HCT116 (cell line): ENCODE measurements around the gene NECTIN4. TPM values are rescaled to one million over a fixed set of nuclear protein-coding genes. Genes with fewer than 3 reads are reported as not detected.

Experiments used
- ATAC-seq: fragments of 200-7000 bp; cut with Tn5 transposase; 2 replicates; pipeline ENCODE4 v1.9.1; 2020; ENCODE audit warnings: mild to moderate bottlenecking, moderate library complexity
- BruUV-seq: library from RNA; stranded (reverse); fragments of 400-500 nt; replicated peaks from 2 replicates; lab custom pipeline; 2021; lab: Mats Ljungman, UMichigan
- CTCF ChIA-PET: fragments of 300-600 bp; sonication (Branson Sonifier 250); formaldehyde crosslinking; loops from one replicate; lab custom pipeline; 2021; ENCODE audit warnings: antibody characterized with exemption; lab: Charles Lee
- POLR2A ChIA-PET: fragments of 300-600, 350-600 bp; sonication (Branson Sonifier 250); formaldehyde crosslinking; loops from one replicate; lab custom pipeline; 2021; ENCODE audit warnings: antibody characterized with exemption; lab: Charles Lee
- RAD21 ChIA-PET, 2 experiments: fragments of 300-600 bp; sonication (Branson Sonifier 250); formaldehyde crosslinking; loops; one replicate each; lab custom pipeline; 2023; ENCODE audit warnings: low total read pairs in 2 of 2; ENCODE audit not compliant: uncharacterized antibody in 2 of 2, unreplicated experiment in 2 of 2, low non-redundant PET in 1 of 2; lab: Charles Lee
- DNase-seq: peaks from one replicate; pipeline ENCODE4 v3.0.0-alpha.2; 2010; ENCODE audit warnings: low read depth, low spot score
- H2AFZ ChIP-seq: fragments of 200-600 bp; shearing (Covaris generic), sonication (generic); 2 replicates; pipeline ENCODE4 v1.6.1; 2017; ENCODE audit warnings: low read depth, mixed run types, mixed read lengths, antibody characterized with exemption, low read length; ENCODE audit not compliant: poor library complexity, severe bottlenecking
- H3K27ac ChIP-seq: 2 replicates; pipeline ENCODE4 v1.5.1; 2012; ENCODE audit warnings: low read depth, low read length
- H3K27me3 ChIP-seq: fragments of 200-600 bp; sonication (generic); 2 replicates; pipeline ENCODE4 v1.6.1; 2016; ENCODE audit warnings: mixed run types, low read length, mixed read lengths; ENCODE audit not compliant: insufficient read depth
- H3K36me3 ChIP-seq, 2 experiments: fragments of 200-500 bp in 1 of 2; fragments of 200-600 bp in 1 of 2; sonication (Bioruptor generic) in 1 of 2; sonication (generic) in 1 of 2; 2 replicates each; pipeline versions ENCODE4 v1.5.1 to v1.6.1; 2014 to 2016; ENCODE audit warnings: low read length in 2 of 2, inconsistent platforms in 1 of 2, mixed read lengths in 1 of 2, mixed run types in 1 of 2; ENCODE audit not compliant: insufficient read depth in 2 of 2, control insufficient read depth in 1 of 2
- H3K4me1 ChIP-seq, 2 experiments: fragments of 200-600 bp in 1 of 2; sonication (generic) in 1 of 2; 2 replicates each; pipeline versions ENCODE4 v1.5.1 to v1.6.1; 2012 to 2017; ENCODE audit warnings: low read length in 2 of 2, inconsistent platforms in 1 of 2, mild to moderate bottlenecking in 1 of 2, mixed read lengths in 1 of 2, mixed run types in 1 of 2, moderate library complexity in 1 of 2; ENCODE audit not compliant: insufficient read depth in 2 of 2, control insufficient read depth in 1 of 2
- H3K4me2 ChIP-seq: fragments of 200-600 bp; sonication (generic); 2 replicates; pipeline ENCODE4 v1.6.1; 2017; ENCODE audit warnings: mixed run types, low read length, mixed read lengths
- H3K4me3 ChIP-seq, 2 experiments: fragments of 200-600 bp in 1 of 2; sonication (generic) in 1 of 2; replicated peaks in 1 of 2; 2 replicates each; pipeline ENCODE4 v1.5.1; 2011 to 2016; ENCODE audit warnings: low read length in 2 of 2, control low read depth in 1 of 2, low read depth in 1 of 2, mild to moderate bottlenecking in 1 of 2, mixed read lengths in 1 of 2, mixed run types in 1 of 2
- H3K79me2 ChIP-seq: fragments of 200-600 bp; sonication (generic); 2 replicates; pipeline ENCODE4 v1.6.1; 2017; ENCODE audit warnings: mild to moderate bottlenecking, mixed run types, low read length, moderate library complexity, mixed read lengths; ENCODE audit not compliant: insufficient read depth
- H3K9ac ChIP-seq: fragments of 200-600 bp; sonication (generic); 2 replicates; pipeline ENCODE4 v1.6.1; 2016; ENCODE audit warnings: low read length, mixed read lengths
- H3K9me2 ChIP-seq: fragments of 200-600 bp; sonication (generic), shearing (Covaris generic); 2 replicates; pipeline ENCODE4 v1.6.1; 2017; ENCODE audit warnings: mixed run types, mild to moderate bottlenecking, moderate library complexity; ENCODE audit not compliant: insufficient read depth
- H3K9me3 ChIP-seq, 2 experiments: fragments of 200-500 bp in 1 of 2; fragments of 200-600 bp in 1 of 2; sonication (Bioruptor generic) in 1 of 2; sonication (generic) in 1 of 2; 2 replicates each; pipeline ENCODE4 v1.6.1; 2014 to 2017; ENCODE audit warnings: low read length in 2 of 2, mixed read lengths in 2 of 2, inconsistent platforms in 1 of 2, low read depth in 1 of 2, mild to moderate bottlenecking in 1 of 2, mixed run types in 1 of 2, moderate library complexity in 1 of 2; ENCODE audit not compliant: control insufficient read depth in 1 of 2, insufficient read depth in 1 of 2
- H4K20me1 ChIP-seq: fragments of 200-600 bp; sonication (generic), shearing (Covaris generic); 2 replicates; pipeline ENCODE4 v1.6.1; 2017; ENCODE audit warnings: mixed run types, mild to moderate bottlenecking, moderate library complexity; ENCODE audit not compliant: insufficient read depth
- CBX3 ChIP-seq: IDR thresholded peaks from 2 replicates; pipeline ENCODE4 v1.6.1; 2012; ENCODE audit warnings: low read depth
- CEBPB ChIP-seq: IDR thresholded peaks from 2 replicates; pipeline ENCODE4 v1.6.1; 2012; ENCODE audit warnings: low read depth
- ELF1 ChIP-seq: IDR thresholded peaks from 2 replicates; pipeline ENCODE4 v1.6.1; 2012; ENCODE audit warnings: low read depth, borderline replicate concordance
- EZH2 ChIP-seq: fragments of 200-600 bp; sonication (generic); IDR thresholded peaks from 2 replicates; pipeline ENCODE4 v1.6.1; 2017; ENCODE audit warnings: antibody characterized with exemption, mixed run types
- EZH2phosphoT487 ChIP-seq: fragments of 200-600 bp; IDR thresholded peaks from 2 replicates; pipeline ENCODE4 v1.6.1; 2018; ENCODE audit warnings: antibody characterized with exemption, borderline replicate concordance
- FOSL1 ChIP-seq: IDR thresholded peaks from 2 replicates; pipeline ENCODE4 v1.6.1; 2012; ENCODE audit warnings: low read depth
- JUND ChIP-seq: IDR thresholded peaks from 2 replicates; pipeline ENCODE4 v1.6.1; 2012
- POLR2A ChIP-seq: IDR thresholded peaks from 2 replicates; pipeline ENCODE4 v1.7.0; 2011; ENCODE audit warnings: borderline replicate concordance; ENCODE audit not compliant: insufficient read depth, insufficient read length; ENCODE audit errors: extremely low read depth
- POLR2AphosphoS5 ChIP-seq: IDR thresholded peaks from 2 replicates; pipeline ENCODE4 v1.6.1; 2011; ENCODE audit warnings: mild to moderate bottlenecking, low read depth, low read length, moderate library complexity
- SP1 ChIP-seq: IDR thresholded peaks from 2 replicates; pipeline ENCODE4 v1.6.1; 2012; ENCODE audit warnings: low read depth
- SRF ChIP-seq: IDR thresholded peaks from 2 replicates; pipeline ENCODE4 v1.6.1; 2012; ENCODE audit warnings: low read depth
- TCF7L2 ChIP-seq: IDR thresholded peaks from 2 replicates; pipeline ENCODE4 v1.7.0; 2011; ENCODE audit warnings: borderline replicate concordance, inconsistent platforms; ENCODE audit not compliant: insufficient read depth, insufficient read length; ENCODE audit errors: extremely low read depth
- YY1 ChIP-seq: IDR thresholded peaks from 2 replicates; pipeline ENCODE4 v1.6.1; 2011; ENCODE audit warnings: low read length, low read depth, moderate library complexity, mild to moderate bottlenecking; ENCODE audit not compliant: insufficient replicate concordance; ENCODE audit errors: extremely low read depth
- ZBTB33 ChIP-seq: IDR thresholded peaks from 2 replicates; pipeline ENCODE4 v1.6.1; 2011; ENCODE audit warnings: mild to moderate bottlenecking, low read length, moderate library complexity; ENCODE audit not compliant: insufficient replicate concordance; ENCODE audit errors: extremely low read depth
- ZNF274 ChIP-seq: fragments of 200-500 bp; sonication (Bioruptor generic); IDR thresholded peaks from 2 replicates; pipeline ENCODE4 v1.6.1; 2014; ENCODE audit warnings: mild to moderate bottlenecking, low read depth, low read length, inconsistent platforms
- intact Hi-C: fragments of 100-400 bp; cut with micrococcal nuclease; formaldehyde crosslinking; loops from 2 replicates; pipeline ENCODE4 v1.10.0; 2022
- total RNA-seq: library from RNA; stranded (reverse); gene quantifications from one replicate; pipeline ENCODE4 v1.2.1, GENCODE V29; 2021; ENCODE audit not compliant: unreplicated experiment
- TF ChIP-seq, protein P1 (sequence below), 3 experiments: fragments of 200-600 bp in 1 of 3; sonication (generic) in 1 of 3; IDR thresholded peaks in 2 of 3; conservative IDR thresholded peaks in 1 of 3; 2 replicates each; pipeline ENCODE4 v1.5.1; 2012 to 2017; ENCODE audit warnings: low read depth in 2 of 3, low read length in 2 of 3, antibody characterized with exemption in 1 of 3, borderline replicate concordance in 1 of 3, control low read depth in 1 of 3, mild to moderate bottlenecking in 1 of 3, mixed read lengths in 1 of 3, mixed run types in 1 of 3, moderate library complexity in 1 of 3; ENCODE audit not compliant: insufficient read depth in 1 of 3
- TF ChIP-seq, protein P2 (sequence below): IDR thresholded peaks from 2 replicates; pipeline ENCODE4 v1.6.1; 2012

Gene NECTIN4
- total RNA-seq, 1 experiment from 2014 or later = 3.3 TPM

DNA sequence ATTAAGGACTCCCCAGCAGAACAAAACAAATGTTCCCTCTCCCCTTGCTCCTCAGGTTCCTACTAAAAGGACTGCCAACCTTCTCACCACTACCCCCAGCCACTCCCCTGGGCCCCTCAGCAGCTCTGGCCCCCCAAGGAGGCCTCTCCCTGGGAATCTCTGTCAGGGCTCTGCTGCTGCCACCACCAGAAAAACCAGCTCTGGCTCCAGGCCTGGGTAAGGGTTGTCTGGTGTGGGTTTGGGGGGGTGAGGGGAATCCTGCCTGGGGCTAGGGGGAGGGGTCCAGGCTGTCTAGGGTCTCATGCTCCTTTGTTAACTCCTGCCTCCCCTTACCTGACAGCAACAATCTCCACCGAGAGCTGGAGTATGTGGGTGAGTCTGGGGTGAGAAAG is 4.8 kb downstream of the NECTIN4 start:
- ChIA-PET RAD21 (no interaction called here), POLR2A (interaction anchor here (1.4 kb wide), 1 partner anchor 46 kb away, joined by 4 read pairs; the partner anchor contains the start of gene TSTD1), CTCF (interaction anchor here (0.9 to 2.4 kb wide), 4 partner anchors 12 to 87 kb away, joined by 3 to 9 read pairs (median 4); partner anchors contain the start of gene KLHDC9)
- Histone ChIP-seq H3K79me2 (no peaks in the 10 kb centered on the region), H3K27ac (no peak overlapping the region), H3K4me1 (peaks cover 38 to 92% of the 10 kb centered on the region in 2 experiments), H3K36me3 (no peaks in the 10 kb centered on the region), H3K9me3 (no peaks in the 10 kb centered on the region), H2AFZ (no peak overlapping the region), H3K27me3 (no peaks in the 10 kb centered on the region), H3K4me3 (no peak overlapping the region), H3K9me2 (no peaks in the 10 kb centered on the region), H3K9ac (no peak overlapping the region), H3K4me2 (peak overlapping the region; percentile 73), H4K20me1 (no peaks in the 10 kb centered on the region)
- intact Hi-C loops = no loop called here
- ATAC-seq (no peak), DNase-seq (no peak)
- no peak for TF ChIP-seq POLR2AphosphoS5
- TF ChIP-seq SRF = no peak
- no peak for TF ChIP-seq JUND
- TF ChIP-seq, protein P1, sequence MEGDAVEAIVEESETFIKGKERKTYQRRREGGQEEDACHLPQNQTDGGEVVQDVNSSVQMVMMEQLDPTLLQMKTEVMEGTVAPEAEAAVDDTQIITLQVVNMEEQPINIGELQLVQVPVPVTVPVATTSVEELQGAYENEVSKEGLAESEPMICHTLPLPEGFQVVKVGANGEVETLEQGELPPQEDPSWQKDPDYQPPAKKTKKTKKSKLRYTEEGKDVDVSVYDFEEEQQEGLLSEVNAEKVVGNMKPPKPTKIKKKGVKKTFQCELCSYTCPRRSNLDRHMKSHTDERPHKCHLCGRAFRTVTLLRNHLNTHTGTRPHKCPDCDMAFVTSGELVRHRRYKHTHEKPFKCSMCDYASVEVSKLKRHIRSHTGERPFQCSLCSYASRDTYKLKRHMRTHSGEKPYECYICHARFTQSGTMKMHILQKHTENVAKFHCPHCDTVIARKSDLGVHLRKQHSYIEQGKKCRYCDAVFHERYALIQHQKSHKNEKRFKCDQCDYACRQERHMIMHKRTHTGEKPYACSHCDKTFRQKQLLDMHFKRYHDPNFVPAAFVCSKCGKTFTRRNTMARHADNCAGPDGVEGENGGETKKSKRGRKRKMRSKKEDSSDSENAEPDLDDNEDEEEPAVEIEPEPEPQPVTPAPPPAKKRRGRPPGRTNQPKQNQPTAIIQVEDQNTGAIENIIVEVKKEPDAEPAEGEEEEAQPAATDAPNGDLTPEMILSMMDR (IDR thresholded peaks at IDR 0.05 in 2 of 3, conservative IDR thresholded peaks at IDR 0.05 in 1 of 3; ENCODE audit: borderline replicate concordance in 1 of 3, insufficient read depth in 1 of 3, low read depth in 2 of 3, low read length in 2 of 3) = no peak
- TF ChIP-seq EZH2 = no peak
- no peak for TF ChIP-seq CBX3
- no peak for TF ChIP-seq TCF7L2
- no peak for TF ChIP-seq FOSL1
- TF ChIP-seq ZBTB33 = no peak
- no peak for TF ChIP-seq SP1
- no peak for TF ChIP-seq YY1
- no peak for TF ChIP-seq EZH2phosphoT487
- TF ChIP-seq CEBPB = no peak
- TF ChIP-seq ELF1 = no peak
- TF ChIP-seq, protein P2, sequence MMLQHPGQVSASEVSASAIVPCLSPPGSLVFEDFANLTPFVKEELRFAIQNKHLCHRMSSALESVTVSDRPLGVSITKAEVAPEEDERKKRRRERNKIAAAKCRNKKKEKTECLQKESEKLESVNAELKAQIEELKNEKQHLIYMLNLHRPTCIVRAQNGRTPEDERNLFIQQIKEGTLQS = no peak
- no peak for TF ChIP-seq POLR2A
- no peak for TF ChIP-seq ZNF274
- no TSS peak for BruUV-seq
